Smooth muscle cell (in vitro differentiated cells): Measurements from ENCODE around the gene U2AF1L4. TPM values are rescaled to one million over a fixed set of nuclear protein-coding genes. Genes with fewer than 3 reads are reported as not detected.

ENCODE experiments used
- DNase-seq: peaks from one replicate; lab custom pipeline; 2025; ENCODE audit not compliant: unreplicated experiment; lab: John Stamatoyannopoulos, UW
- H2AFZ ChIP-seq: fragments of 200-600 bp; sonication (generic); 2 replicates; pipeline ENCODE4 v1.6.0; 2016; ENCODE audit warnings: antibody characterized with exemption, low read depth, mild to moderate bottlenecking
- H3F3A ChIP-seq: fragments of 200-600 bp; sonication (generic); 2 replicates; pipeline ENCODE4 v1.6.0; 2017; ENCODE audit warnings: antibody characterized with exemption, low read depth
- H3K27ac ChIP-seq: fragments of 200-600 bp; sonication (generic); 2 replicates; pipeline ENCODE4 v1.5.1; 2016; ENCODE audit warnings: low read depth, mild to moderate bottlenecking
- H3K27me3 ChIP-seq: fragments of 200-600 bp; sonication (generic); 2 replicates; pipeline ENCODE4 v1.6.1; 2016; ENCODE audit warnings: low read depth, mild to moderate bottlenecking
- H3K36me3 ChIP-seq: fragments of 200-600 bp; sonication (generic); 2 replicates; pipeline ENCODE4 v1.5.1; 2016; ENCODE audit warnings: low read depth
- H3K4me1 ChIP-seq: fragments of 200-600 bp; sonication (generic); 2 replicates; pipeline ENCODE4 v1.5.1; 2016; ENCODE audit warnings: low read depth
- H3K4me2 ChIP-seq: fragments of 200-600 bp; sonication (generic); 2 replicates; pipeline ENCODE4 v1.6.0; 2016; ENCODE audit warnings: mild to moderate bottlenecking
- H3K4me3 ChIP-seq: fragments of 200-600 bp; sonication (generic); 2 replicates; pipeline ENCODE4 v1.5.1; 2016; ENCODE audit warnings: mild to moderate bottlenecking
- H3K79me2 ChIP-seq: fragments of 200-600 bp; sonication (generic); 2 replicates; pipeline ENCODE4 v1.6.0; 2016; ENCODE audit warnings: low read depth, mild to moderate bottlenecking
- H3K9ac ChIP-seq: fragments of 200-600 bp; sonication (generic); 2 replicates; pipeline ENCODE4 v1.6.0; 2016; ENCODE audit warnings: low read depth
- H3K9me3 ChIP-seq: fragments of 200-600 bp; sonication (generic); replicated peaks from 2 replicates; pipeline ENCODE4 v1.5.1; 2016; ENCODE audit warnings: low read depth
- H4K20me1 ChIP-seq: fragments of 200-600 bp; sonication (generic); 2 replicates; pipeline ENCODE4 v1.6.0; 2016; ENCODE audit warnings: low read depth
- WGBS: methylation state at CpG from one replicate; pipeline ENCODE4 v1.1.7; 2016; ENCODE audit warnings: low lambda C conversion rate; 5-methylcytosine and 5-hydroxymethylcytosine counted together
- polyA plus RNA-seq: library from polyadenylated mRNA; unstranded; fragments of >200 nt; fragmentation: Nextera tagmentation; extraction: Ambion mirVana; gene quantifications from 2 replicates; pipeline ENCODE4 v1.2.1, GENCODE V29; 2016
- total RNA-seq: library from RNA; depleted of rRNA; stranded (reverse); fragments of >200 nt; gene quantifications from 2 replicates; pipeline ENCODE4 v1.2.3, GENCODE V29; 2014
- TF ChIP-seq, protein P1 (sequence below): fragments of 200-600 bp; sonication (generic); IDR thresholded peaks from 2 replicates; pipeline ENCODE4 v1.5.1; 2017; ENCODE audit warnings: borderline replicate concordance, mild to moderate bottlenecking, antibody characterized with exemption; ENCODE audit not compliant: insufficient read depth, poor library complexity, severe bottlenecking

U2AF1L4 gene
- total and polyA plus RNA-seq, 2 experiments from 2014 or later = 14.6 to 29.3 TPM

DNA sequence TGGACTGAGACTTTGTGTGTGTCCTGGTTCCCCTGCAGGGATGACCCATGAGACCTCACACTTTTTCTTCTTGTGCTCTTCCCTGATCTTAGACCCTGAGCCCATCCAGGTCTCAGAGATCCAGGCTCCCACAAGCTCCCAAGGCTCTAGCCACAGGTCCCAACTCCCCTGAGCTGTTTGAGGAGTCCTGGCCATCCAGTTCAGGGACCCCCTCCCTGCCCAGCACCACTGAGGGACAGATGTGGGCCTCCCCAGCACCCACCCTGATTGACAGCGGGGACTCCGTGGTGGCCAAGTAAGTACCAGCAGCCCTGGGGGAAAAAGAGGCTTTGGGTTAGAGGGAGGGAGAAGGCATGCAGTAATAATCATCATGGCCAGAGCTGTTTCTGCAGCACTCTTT is 14.5 kb upstream of the U2AF1L4 start:
- Histone ChIP-seq H3K4me1 (peaks cover 28% of the 10 kb centered on the region), H3K4me2 (peak overlapping the region; percentile 86), H3K27me3 (no peaks in the 10 kb centered on the region), H2AFZ (no peak overlapping the region), H3K79me2 (peaks cover 29% of the 10 kb centered on the region), H3K9me3 (no peaks in the 10 kb centered on the region), H3K27ac (no peak overlapping the region), H3K36me3 (peaks cover 4% of the 10 kb centered on the region), H3K4me3 (no peak overlapping the region), H3F3A (peaks cover 19% of the 10 kb centered on the region), H3K9ac (no peak overlapping the region), H4K20me1 (peaks cover 17% of the 10 kb centered on the region)
- WGBS = 89% methylated on average over 2 of the region's 2 CpGs
- TF ChIP-seq, protein P1, sequence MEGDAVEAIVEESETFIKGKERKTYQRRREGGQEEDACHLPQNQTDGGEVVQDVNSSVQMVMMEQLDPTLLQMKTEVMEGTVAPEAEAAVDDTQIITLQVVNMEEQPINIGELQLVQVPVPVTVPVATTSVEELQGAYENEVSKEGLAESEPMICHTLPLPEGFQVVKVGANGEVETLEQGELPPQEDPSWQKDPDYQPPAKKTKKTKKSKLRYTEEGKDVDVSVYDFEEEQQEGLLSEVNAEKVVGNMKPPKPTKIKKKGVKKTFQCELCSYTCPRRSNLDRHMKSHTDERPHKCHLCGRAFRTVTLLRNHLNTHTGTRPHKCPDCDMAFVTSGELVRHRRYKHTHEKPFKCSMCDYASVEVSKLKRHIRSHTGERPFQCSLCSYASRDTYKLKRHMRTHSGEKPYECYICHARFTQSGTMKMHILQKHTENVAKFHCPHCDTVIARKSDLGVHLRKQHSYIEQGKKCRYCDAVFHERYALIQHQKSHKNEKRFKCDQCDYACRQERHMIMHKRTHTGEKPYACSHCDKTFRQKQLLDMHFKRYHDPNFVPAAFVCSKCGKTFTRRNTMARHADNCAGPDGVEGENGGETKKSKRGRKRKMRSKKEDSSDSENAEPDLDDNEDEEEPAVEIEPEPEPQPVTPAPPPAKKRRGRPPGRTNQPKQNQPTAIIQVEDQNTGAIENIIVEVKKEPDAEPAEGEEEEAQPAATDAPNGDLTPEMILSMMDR = no peak
- DNase-seq = no peak

DNA sequence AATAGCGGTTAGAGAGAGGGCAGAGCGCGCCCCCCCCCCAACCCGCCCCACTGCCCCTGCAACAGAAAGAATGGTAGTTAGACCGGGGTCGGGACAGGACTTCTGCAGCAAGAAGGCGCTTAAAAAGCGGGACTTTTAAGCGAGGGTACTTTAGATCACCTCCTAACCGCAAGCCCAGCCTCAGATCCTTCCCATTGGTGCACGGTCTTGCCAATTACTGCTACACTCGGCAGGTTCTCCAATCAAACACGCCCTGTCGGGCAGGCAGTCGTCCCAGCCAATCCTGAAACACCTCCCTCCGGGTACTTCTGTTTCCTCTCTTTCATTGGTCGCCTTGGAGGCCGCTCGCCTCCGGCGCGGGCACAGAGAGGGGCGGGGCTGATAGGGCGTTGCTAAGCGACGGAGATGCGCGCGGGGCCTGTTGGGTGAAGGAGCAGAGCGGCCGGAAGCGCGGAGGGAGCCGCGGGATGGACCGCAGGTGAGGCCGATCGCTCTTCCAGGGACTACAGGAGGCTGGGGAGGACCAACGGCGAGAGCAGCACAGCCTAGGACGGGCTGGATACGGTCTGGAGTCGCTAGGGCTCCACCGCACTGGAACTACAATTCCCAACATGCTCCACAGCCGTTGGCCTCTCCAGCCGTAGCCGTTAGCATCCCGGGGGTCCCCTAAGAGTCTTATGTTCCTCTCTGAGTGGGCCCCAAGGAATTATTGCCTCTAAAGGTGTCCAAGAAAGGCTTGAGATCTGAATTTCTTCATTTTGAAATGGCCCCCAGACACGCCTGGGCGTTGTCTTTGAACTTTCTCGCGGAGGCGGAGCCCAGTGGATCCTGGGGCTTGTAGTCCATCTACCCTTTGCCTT is 12.8 kb upstream of the U2AF1L4 start, which contains the start of gene PROSER3:
TSS of gene PROSER3 (plus strand) at position 428 of the 860 bp plus-strand sequence. CDS start at position 468, 40 bp downstream.
- TF ChIP-seq, protein P1 = no peak
- peaks cover 20% of the 10 kb centered on the region for H4K20me1 ChIP-seq
- WGBS = under 1% methylated on average over 49 of the region's 53 CpGs

DNA sequence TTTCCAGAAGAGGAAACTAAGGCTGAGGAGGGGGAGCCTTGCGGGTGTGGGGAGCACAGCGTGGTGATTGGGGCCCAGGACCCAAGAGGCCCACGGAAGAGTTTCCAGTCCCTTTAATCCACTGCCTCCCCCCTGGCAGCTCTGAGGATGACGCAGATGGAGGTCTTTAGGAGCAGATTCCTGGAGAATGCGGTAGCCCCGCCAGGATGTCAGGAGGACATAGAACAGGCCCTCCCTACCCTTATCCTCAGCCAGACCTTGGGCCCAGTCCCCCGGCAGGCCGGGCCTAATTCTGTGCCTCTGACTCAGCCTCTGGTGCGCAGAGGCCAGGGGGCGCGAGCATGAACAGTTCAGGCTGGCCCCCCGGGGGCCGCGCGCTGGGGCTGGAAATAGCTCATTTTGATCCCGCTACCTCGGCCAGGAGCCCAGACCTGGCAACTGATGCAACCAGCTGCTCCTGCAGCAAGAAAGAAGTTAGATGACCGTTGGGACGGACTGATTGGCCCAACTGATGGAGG is 12.1 kb upstream of the U2AF1L4 start:
- under 1% methylated on average over 19 of the region's 19 CpGs for WGBS
- Histone ChIP-seq H3K27ac (peak overlapping the region; percentile 99), H3K79me2 (peaks cover 29% of the 10 kb centered on the region), H3K4me1 (peaks cover 28% of the 10 kb centered on the region), H3K4me2 (peak overlapping the region; percentile 86), H3K9me3 (no peaks in the 10 kb centered on the region), H3K36me3 (peaks cover 4% of the 10 kb centered on the region), H2AFZ (no peak overlapping the region), H3F3A (peaks cover 27% of the 10 kb centered on the region), H3K4me3 (peak overlapping the region; percentile 69), H3K9ac (peak overlapping the region; percentile 91), H4K20me1 (peaks cover 20% of the 10 kb centered on the region), H3K27me3 (no peaks in the 10 kb centered on the region)
- DNase-seq = peak; percentile 82
- TF ChIP-seq, protein P1 = no peak

More for the DNA sequence above, 12.8 kb upstream of the U2AF1L4 start, which contains the start of gene PROSER3:
- Histone ChIP-seq H3F3A (peaks cover 27% of the 10 kb centered on the region), H3K4me3 (peak within 1 kb of the TSS; percentile 69), H3K36me3 (peaks cover 4% of the 10 kb centered on the region), H3K9ac (peak within 1 kb of the TSS; percentile 92), H3K27me3 (no peaks in the 10 kb centered on the region), H3K4me1 (peaks cover 28% of the 10 kb centered on the region), H3K4me2 (peak within 1 kb of the TSS; percentile 86), H3K79me2 (peaks cover 29% of the 10 kb centered on the region), H3K9me3 (no peaks in the 10 kb centered on the region), H3K27ac (peak within 1 kb of the TSS; percentile 99), H2AFZ (peak within 1 kb of the TSS; percentile 39)
- DNase-seq = peak; percentile 85
